ENCODE measurements around the gene CCDC88C. TPM values are rescaled to one million over a fixed set of nuclear protein-coding genes. Genes with fewer than 3 reads are reported as not detected.

The CCDC88C gene, protein sequence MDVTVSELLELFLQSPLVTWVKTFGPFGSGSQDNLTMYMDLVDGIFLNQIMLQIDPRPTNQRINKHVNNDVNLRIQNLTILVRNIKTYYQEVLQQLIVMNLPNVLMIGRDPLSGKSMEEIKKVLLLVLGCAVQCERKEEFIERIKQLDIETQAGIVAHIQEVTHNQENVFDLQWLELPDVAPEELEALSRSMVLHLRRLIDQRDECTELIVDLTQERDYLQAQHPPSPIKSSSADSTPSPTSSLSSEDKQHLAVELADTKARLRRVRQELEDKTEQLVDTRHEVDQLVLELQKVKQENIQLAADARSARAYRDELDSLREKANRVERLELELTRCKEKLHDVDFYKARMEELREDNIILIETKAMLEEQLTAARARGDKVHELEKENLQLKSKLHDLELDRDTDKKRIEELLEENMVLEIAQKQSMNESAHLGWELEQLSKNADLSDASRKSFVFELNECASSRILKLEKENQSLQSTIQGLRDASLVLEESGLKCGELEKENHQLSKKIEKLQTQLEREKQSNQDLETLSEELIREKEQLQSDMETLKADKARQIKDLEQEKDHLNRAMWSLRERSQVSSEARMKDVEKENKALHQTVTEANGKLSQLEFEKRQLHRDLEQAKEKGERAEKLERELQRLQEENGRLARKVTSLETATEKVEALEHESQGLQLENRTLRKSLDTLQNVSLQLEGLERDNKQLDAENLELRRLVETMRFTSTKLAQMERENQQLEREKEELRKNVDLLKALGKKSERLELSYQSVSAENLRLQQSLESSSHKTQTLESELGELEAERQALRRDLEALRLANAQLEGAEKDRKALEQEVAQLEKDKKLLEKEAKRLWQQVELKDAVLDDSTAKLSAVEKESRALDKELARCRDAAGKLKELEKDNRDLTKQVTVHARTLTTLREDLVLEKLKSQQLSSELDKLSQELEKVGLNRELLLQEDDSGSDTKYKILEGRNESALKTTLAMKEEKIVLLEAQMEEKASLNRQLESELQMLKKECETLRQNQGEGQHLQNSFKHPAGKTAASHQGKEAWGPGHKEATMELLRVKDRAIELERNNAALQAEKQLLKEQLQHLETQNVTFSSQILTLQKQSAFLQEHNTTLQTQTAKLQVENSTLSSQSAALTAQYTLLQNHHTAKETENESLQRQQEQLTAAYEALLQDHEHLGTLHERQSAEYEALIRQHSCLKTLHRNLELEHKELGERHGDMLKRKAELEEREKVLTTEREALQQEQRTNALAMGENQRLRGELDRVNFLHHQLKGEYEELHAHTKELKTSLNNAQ (N-terminal part only)
- 18.5 and 38.9 TPM in 2 replicates for total RNA-seq

DNA sequence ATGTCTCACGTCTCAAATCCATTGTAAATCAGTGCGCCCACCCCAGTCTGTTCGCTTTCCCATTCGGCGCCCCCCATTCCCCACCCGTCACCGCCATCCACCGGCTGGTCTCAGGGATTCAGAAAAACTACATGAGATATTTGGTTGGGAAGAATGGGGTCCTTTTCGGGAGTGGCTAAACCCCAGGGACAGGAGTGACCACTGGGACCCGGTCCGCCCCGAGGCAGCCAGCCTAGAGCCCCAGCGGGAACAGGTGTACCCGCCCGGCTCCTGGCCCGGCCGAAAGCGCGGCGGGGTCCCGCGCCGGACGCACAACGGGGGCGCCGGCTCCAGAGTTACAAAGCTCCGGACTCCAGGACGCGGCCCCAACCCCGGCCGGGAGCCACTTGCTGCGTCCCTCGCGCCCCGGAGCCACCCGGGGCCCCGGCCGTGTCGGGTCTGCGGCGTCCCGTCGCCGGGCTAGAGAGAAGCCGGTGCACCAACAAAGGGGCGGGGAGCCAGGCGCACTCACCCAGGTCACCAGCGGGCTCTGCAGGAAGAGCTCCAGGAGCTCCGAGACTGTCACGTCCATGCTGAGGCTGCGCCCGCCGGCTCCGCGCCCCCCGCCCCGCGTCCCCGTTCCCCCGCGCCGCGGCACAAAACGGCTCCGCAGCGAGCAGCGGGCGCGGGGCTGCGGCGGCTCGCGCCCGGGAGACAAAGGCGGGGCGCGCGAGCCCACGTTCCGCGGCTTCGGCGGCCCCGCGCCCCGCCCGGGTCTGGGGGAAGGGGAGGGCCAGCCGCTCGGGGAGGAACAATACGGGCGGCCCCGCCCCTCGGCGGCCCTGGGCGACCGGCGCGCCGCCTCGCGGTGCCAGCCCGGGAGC lies at the start of gene CCDC88C:
CCDC88C (minus strand) TSS at position 701 of the 863 bp plus-strand sequence; CDS start at position 571, 130 bp downstream.

DNA sequence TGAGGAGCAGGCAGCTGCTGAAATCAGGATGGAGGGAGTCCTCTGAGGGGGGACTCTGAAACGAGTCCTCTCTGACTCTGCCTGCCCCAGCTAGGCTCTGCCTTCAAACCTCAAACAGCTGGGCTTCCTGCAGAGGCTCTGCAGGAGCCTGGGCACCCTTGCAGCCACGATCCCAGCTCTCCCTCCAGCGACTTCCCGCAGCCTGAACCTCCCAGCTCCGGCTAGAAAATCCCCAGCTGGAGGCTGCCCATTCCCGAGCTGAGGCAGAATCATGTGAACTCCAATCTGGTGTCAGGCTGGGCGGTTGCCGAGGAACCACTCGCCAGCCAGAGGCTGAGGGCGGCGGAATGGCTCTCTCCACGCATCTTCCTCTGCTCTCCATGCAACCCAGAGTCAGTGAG lies 173.1 kb downstream of the CCDC88C start, which contains the start of gene GPR68:
GPR68 (minus strand) TSS at position 204 of the 401 bp plus-strand sequence. CDS start 9,654 bp downstream, outside the sequence.

Other genes starting within 250 kb of the CCDC88C start
- gene GPR68, start 173.1 kb downstream of the CCDC88C start, total RNA-seq: 1.4 and 10.5 TPM in 2 replicates
- 141 and 143 TPM in 2 replicates for gene PPP4R3A, start 92.5 kb upstream of the CCDC88C start, total RNA-seq

All from nasal cavity respiratory epithelium epithelial cell of viscerocranial mucosa (primary cell).